ENCODE results near the gene WDPCP.
"Not testable (repeated sequence)": the region's sequence is repeated elsewhere in the genome, so short reads cannot be mapped to it uniquely, and the experiment has no call there.

Gene WDPCP

GRCh38 chr2:63469313-63469712 lies 119.0 kb downstream of the WDPCP start:
- not testable (repeated sequence) for FAIRE-seq

DNA sequence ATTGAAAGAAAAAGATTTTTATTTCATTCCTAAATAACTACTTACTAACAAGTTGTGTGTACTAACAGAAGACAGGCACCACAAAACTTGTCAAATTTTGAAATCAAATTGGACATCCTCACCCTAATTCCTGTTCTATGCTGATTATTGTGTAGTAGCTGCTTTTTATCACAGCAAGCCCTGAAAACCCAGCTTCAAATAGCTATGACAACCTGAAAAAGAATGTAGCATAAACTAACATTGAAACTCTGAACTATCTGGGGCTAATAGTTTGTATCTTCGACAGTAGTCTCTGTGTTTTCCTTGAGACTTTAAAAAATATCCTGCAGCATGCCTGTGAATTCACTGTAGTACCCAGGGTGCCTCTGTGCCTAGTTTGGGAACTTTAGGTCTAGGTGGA lies 122.6 kb downstream of the WDPCP start:
- no peak for DNase-seq (ENCODE audit: low spot score)
- FAIRE-seq: no peak

More at GRCh38 chr2:63469313-63469712, 119.0 kb downstream of the WDPCP start:
- not testable (repeated sequence) for DNase-seq (ENCODE audit: low spot score)

DNA sequence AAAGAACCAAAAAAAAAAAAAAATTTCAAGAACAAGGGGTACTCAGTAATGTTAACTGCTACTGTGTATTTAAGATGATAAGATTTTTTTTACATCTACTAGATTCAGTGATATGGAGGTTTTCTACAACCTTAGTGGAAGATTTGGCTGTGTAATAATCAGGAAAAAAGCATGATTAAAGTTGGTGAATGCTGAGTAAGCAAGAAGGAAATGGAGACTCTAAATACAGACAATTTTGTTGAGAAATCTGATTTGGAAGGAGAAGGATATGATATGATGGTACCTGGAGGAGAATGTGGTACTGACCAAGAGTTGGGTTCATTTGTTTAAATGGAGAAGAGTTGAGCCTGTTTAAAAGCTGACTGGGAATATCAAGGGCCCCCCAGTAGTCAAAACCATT lies 125.1 kb downstream of the WDPCP start:
- DNase-seq (ENCODE audit: low spot score) (no peak), FAIRE-seq (no peak)

GRCh38 chr2:63446658-63447057 lies 141.6 kb downstream of the WDPCP start:
- FAIRE-seq: no peak

DNA sequence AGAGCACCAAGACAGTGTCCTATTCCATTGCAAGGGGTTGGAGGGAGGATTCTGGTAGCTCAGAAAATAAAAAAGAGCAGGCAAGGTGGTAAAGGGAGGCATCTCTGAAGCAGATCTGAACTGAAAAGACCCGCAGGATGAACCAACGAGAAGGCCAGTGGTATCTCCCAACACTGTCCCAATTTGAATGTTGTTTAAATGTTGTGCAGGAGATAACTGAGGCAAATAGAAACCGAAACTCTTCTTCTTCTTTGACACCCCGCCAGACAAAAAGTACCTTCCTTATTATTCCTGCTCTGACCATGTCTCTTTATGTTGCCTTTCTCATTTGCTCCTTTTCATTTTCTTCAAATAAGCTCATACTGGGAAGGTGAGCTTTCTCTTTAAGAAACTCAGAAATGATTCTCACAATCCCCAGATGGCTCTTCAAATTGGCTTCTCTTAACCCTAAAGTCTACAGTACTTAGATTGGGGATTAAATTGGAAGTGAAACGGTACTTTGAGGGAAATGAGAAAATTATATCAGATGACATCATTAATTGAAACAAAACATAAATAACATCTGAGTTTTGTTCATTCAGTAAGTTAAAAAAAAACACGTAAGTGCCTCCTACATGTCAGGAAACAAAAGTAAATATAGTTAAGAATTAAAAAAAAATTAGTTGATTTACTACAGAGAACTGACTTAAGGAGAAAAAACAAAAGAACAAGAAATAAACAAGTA lies 143.6 kb downstream of the WDPCP start:
- FAIRE-seq (no peak), DNase-seq (ENCODE audit: low spot score) (no peak)

More at GRCh38 chr2:63446658-63447057, 141.6 kb downstream of the WDPCP start:
- DNase-seq (ENCODE audit: low spot score): no peak

GRCh38 chr2:63440612-63441011 lies 147.7 kb downstream of the WDPCP start:
- DNase-seq (ENCODE audit: low spot score) (no peak), FAIRE-seq (no peak)

GRCh38 chr2:63438181-63438580 lies 150.1 kb downstream of the WDPCP start:
- DNase-seq (ENCODE audit: low spot score) (no peak), FAIRE-seq (no peak)

DNA sequence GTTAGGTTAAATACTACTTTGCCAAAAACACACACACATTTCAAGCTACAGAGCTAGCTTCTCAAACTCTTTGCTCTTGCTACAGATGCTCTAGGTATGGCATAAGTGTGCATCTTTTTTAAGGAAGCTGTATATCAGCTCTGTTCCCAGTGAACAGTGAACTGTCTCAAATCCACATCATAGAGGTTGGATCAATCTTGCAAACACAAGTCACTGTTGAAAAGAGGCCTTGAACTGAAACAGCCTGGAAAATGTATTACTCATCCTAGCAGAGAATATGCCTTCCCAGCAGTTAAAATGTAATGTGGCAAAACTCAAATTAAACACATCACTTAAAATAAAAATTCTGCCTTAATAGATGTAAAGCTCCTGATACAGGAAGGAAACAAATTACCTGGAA lies 151.8 kb downstream of the WDPCP start:
- no peak for FAIRE-seq
- no peak for DNase-seq (ENCODE audit: low spot score)

DNA sequence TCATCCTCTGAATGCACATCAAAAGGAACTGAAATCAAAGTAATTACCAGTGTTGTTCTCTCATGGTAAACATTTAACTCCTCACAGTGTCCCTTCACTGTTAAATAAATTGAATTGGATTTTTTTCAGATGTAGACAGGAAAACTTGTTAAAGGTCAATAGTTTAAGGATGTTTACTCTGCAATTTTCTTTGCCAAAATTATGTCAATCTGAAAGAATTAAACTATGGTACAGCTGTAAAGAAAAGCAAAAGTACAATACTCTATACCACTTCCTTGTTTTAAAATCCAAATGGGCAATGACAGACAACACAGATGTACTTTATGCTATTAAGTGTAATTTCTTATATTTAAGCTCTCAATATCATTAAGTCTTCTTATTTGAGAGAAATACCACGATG lies 153.2 kb downstream of the WDPCP start:
- DNase-seq (ENCODE audit: low spot score): no peak
- FAIRE-seq: no peak

- no peak for FAIRE-seq
- DNase-seq (ENCODE audit: low spot score): no peak
These were observed 154.0 kb downstream of the WDPCP start for GRCh38 chr2:63434024-63435001.

- FAIRE-seq (no peak), DNase-seq (ENCODE audit: low spot score) (no peak)
These were observed 155.9 kb downstream of the WDPCP start for GRCh38 chr2:63432373-63432772.

- DNase-seq (ENCODE audit: low spot score) (no peak), FAIRE-seq (no peak)
These were observed 162.7 kb downstream of the WDPCP start for GRCh38 chr2:63425606-63426005.

DNA sequence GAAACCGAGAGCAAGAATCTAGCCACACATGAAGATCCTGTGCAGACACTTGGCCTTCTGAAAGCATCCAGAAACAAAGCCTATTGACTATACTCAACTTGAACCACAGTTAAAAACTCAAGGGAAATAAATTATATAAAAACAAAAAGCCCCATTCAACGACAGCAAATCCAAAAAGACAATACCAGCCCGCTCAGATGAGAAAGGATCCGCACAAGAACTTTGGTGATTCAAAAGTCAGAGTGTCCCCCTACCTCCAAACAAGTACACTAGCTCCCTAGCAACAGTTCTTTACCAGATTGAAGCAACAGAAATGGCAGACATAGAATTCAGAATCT lies 163.2 kb downstream of the WDPCP start:
- FAIRE-seq (no peak), DNase-seq (ENCODE audit: low spot score) (no peak)

GRCh38 chr2:63424329-63425078 lies 163.8 kb downstream of the WDPCP start:
- FAIRE-seq: no peak
- DNase-seq (ENCODE audit: low spot score): peak; percentile 59

DNA sequence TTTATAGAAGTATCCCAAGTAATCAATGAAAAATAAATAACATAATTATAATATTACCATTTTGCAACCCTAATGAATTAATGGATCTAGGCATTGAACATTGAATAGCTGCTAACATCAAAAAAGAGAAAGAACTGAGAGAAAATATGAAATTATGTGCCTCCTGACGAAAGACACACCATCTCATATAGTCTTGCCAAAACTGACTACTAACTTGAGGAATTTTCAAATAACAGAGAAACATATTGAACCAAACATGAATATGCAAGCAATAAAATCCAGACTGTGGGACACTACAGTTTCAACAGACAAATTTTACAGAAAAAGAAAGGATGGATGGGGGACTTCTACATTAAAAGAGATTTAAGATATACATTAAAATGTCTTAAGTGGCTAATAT lies 165.7 kb downstream of the WDPCP start:
- no peak for FAIRE-seq
- DNase-seq (ENCODE audit: low spot score): no peak

DNA sequence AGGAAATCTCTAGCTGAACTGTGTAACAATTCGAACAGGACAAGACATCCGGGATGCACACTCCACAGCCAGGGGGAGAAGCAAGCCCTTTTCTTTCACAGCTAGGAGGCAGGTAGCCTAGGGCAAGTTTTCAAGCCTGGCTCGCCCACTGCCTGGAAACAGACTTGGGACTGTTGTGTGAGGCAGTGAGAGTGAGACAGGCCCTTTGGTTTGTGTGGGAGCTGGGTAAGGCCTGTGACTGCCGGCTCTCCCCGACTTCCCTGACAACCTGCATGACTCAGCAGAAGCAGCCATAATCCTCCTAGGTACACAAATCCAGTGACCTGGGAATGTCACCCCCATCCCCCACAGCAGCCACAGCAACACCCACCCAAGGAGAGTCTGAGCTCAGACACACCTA lies 179.7 kb downstream of the WDPCP start:
- DNase-seq (ENCODE audit: low spot score) (peak; percentile 20), FAIRE-seq (no peak)

DNA sequence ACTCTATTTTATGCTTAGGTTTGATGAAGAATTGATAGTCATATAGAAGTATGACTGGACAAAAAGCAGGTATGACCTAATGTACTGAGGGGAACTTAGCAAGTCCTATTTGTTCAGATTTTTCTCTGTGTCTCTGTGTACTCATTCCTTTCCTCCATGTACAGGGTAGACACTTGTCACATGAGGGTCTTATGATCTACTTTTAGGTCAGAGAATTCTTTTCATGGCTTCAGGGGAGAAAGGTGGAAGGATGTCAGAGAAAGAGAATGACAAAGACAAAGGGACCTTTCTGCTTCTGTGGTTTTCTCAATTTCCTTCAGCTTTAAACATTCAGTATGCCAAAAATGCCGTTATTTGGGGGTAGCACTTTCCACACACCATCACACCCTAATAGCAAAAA lies 181.6 kb downstream of the WDPCP start:
- FAIRE-seq (no peak), DNase-seq (ENCODE audit: low spot score) (no peak)

DNA sequence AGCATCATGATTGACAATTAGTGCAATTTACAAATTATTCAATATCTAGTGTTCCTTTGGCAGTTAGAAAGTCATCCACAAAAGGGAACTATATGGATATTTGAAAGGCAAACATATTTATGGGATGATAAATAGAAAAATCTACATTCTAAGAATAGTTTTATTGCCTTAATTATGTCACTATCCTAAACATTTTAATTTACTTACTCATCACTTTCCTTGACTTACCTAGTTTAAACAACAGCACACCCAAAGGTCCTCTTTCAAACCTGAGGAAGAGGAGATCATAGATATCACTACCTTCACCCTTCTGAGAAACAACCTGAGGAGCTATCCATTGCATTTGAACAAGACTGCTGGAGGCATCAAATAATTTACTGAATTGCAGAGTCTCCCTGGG lies 184.5 kb downstream of the WDPCP start:
- DNase-seq (ENCODE audit: low spot score) (no peak), FAIRE-seq (no peak)

DNA sequence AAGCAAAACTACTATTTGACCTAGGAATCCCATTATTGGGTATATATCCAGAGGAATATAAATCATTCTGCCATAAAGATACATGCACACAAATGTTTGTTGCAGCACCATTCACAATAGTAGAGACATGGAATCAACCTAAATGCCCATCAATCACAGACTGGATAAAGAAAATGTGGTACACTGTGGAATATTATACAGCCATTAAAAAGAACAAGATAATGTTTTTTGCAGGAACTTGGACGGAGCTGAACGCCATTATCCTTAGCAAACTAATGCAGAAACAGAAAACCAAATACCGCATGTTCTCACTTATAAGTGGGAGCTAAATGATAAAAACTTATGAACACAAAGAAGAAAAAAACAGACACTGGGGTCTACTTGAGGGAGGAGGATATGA lies 185.4 kb downstream of the WDPCP start:
- not testable (repeated sequence) for FAIRE-seq; DNase-seq (ENCODE audit: low spot score)

- FAIRE-seq (no peak), DNase-seq (ENCODE audit: low spot score) (no peak)
These were observed 189.1 kb downstream of the WDPCP start for GRCh38 chr2:63399156-63399555.

- DNase-seq (ENCODE audit: low spot score) (no peak), FAIRE-seq (no peak)
These were observed 208.8 kb downstream of the WDPCP start for GRCh38 chr2:63379451-63379850.

DNA sequence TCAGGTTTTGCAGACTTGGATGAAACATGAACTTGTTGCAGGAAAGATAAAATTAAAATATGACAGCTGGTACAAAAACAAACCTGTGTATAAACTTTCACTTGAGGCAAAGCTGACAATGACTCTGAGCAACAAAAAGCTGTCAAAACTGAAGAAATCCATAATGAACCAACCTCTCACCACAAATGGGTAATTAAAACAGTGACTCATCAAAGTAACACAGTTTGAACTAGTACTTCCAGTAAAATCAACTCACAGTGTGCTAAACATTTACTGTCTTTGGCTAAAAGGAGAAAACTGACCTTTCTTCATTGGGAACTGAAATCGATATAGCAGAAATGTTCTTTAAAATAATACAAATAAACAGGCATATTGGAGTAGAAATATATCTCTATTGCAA lies 209.7 kb downstream of the WDPCP start:
- FAIRE-seq (no peak), DNase-seq (ENCODE audit: low spot score) (no peak)
